GM19455 (cell line): ENCODE results near the gene RBM3.
"Not testable (repeated sequence)": the region's sequence is repeated elsewhere in the genome, so short reads cannot be mapped to it uniquely, and the experiment has no call there.

Experiments used
- ATAC-seq: cut with Tn5 transposase; IDR thresholded peaks from one replicate; pipeline ENCODE4 v1.9.1; 2021; ENCODE audit not compliant: unreplicated experiment

The RBM3 gene

GRCh38 chrX:48574270-48575266 is at the start of gene RBM3:
RBM3 (plus strand) TSS chrX:48574484; CDS start chrX:48575181, 697 bp downstream.
- ATAC-seq, result peak; percentile 82

- ATAC-seq, result not testable (repeated sequence)
These were observed 48.4 kb upstream of the RBM3 start for GRCh38 chrX:48525853-48526252.

- ATAC-seq, result no peak
These were observed 43.5 kb upstream of the RBM3 start for GRCh38 chrX:48530736-48531135.

GRCh38 chrX:48531358-48531959 is 42.8 kb upstream of the RBM3 start:
- no peak for ATAC-seq

- ATAC-seq, result no peak
These were observed 42.1 kb upstream of the RBM3 start for GRCh38 chrX:48532161-48532560.

- ATAC-seq, result no peak
These were observed 41.1 kb upstream of the RBM3 start for GRCh38 chrX:48533165-48533564.

GRCh38 chrX:48538641-48539344 is 35.5 kb upstream of the RBM3 start:
- no peak for ATAC-seq

GRCh38 chrX:48539345-48540027 is 34.8 kb upstream of the RBM3 start, which contains the start of gene TBC1D25:
TBC1D25 (plus strand) TSS chrX:48539714; CDS start chrX:48539798, 84 bp downstream.
- ATAC-seq, result peak; percentile 81

GRCh38 chrX:48540028-48540375 is 34.3 kb upstream of the RBM3 start:
- ATAC-seq, result no peak

- ATAC-seq, result no peak
These were observed 33.8 kb upstream of the RBM3 start for GRCh38 chrX:48540480-48540879.

GRCh38 chrX:48541140-48541814 is 33.0 kb upstream of the RBM3 start:
- ATAC-seq, result peak; percentile 43

GRCh38 chrX:48548871-48549270 is 25.4 kb upstream of the RBM3 start:
- ATAC-seq, result no peak

GRCh38 chrX:48555731-48556325 is 18.5 kb upstream of the RBM3 start:
- ATAC-seq, result not testable (repeated sequence)

- no peak for ATAC-seq
These were observed 16.0 kb upstream of the RBM3 start for GRCh38 chrX:48558271-48558670.

- ATAC-seq, result no peak
These were observed 14.6 kb upstream of the RBM3 start for GRCh38 chrX:48559636-48560035.

- no peak for ATAC-seq
These were observed 14.2 kb upstream of the RBM3 start for GRCh38 chrX:48560056-48560455.

- no peak for ATAC-seq
These were observed 13.6 kb upstream of the RBM3 start for GRCh38 chrX:48560681-48561080.

- no peak for ATAC-seq
These were observed 4.3 kb upstream of the RBM3 start for GRCh38 chrX:48569958-48570357.

GRCh38 chrX:48573690-48574269 is 504 bp upstream of the RBM3 start:
- ATAC-seq, result no peak

- no peak for ATAC-seq
These were observed 1.4 kb downstream of the RBM3 start for GRCh38 chrX:48575642-48576041.
